GM19328 (cell line): ENCODE measurements around the gene PWWP2B.

ENCODE experiments used
- ATAC-seq: cut with Tn5 transposase; IDR thresholded peaks from one replicate; pipeline ENCODE4 v1.9.1; 2021; ENCODE audit warnings: mild to moderate bottlenecking, moderate library complexity; ENCODE audit not compliant: unreplicated experiment

Gene PWWP2B

GRCh38 chr10:132406181-132406580 lies 9.2 kb downstream of the PWWP2B start:
- ATAC-seq, result no peak

- ATAC-seq, result no peak
Observed at GRCh38 chr10:132406750-132407149, 9.8 kb downstream of the PWWP2B start.

- ATAC-seq, result no peak
Observed at GRCh38 chr10:132407243-132407746, 10.3 kb downstream of the PWWP2B start.

GRCh38 chr10:132407846-132408278 lies 10.9 kb downstream of the PWWP2B start:
- ATAC-seq, result no peak

GRCh38 chr10:132408367-132408781 lies 11.4 kb downstream of the PWWP2B start:
- no peak for ATAC-seq

- ATAC-seq, result no peak
Observed at GRCh38 chr10:132408823-132409666, 12.0 kb downstream of the PWWP2B start.

GRCh38 chr10:132409667-132410028 lies 12.6 kb downstream of the PWWP2B start:
- no peak for ATAC-seq

- ATAC-seq, result no peak
Observed at GRCh38 chr10:132410056-132410778, 13.2 kb downstream of the PWWP2B start.

- no peak for ATAC-seq
Observed at GRCh38 chr10:132410779-132411532, 14.0 kb downstream of the PWWP2B start.

GRCh38 chr10:132411561-132412253 lies 14.7 kb downstream of the PWWP2B start:
- ATAC-seq, result no peak

GRCh38 chr10:132412316-132413192 lies 15.6 kb downstream of the PWWP2B start:
- no peak for ATAC-seq

- no peak for ATAC-seq
Observed at GRCh38 chr10:132413226-132414205, 16.5 kb downstream of the PWWP2B start.

GRCh38 chr10:132414402-132415016 lies 17.5 kb downstream of the PWWP2B start:
- ATAC-seq, result no peak

GRCh38 chr10:132415255-132415654 lies 18.3 kb downstream of the PWWP2B start:
- ATAC-seq, result no peak

- ATAC-seq, result no peak
Observed at GRCh38 chr10:132415956-132416355, 19.0 kb downstream of the PWWP2B start.

GRCh38 chr10:132416566-132417256 lies 19.7 kb downstream of the PWWP2B start:
- ATAC-seq, result no peak

GRCh38 chr10:132417257-132417910 lies 20.4 kb downstream of the PWWP2B start:
- no peak for ATAC-seq
